Activated CD4-positive, CD25-positive, alpha-beta regulatory T cell (primary cell): ENCODE measurements around the gene C1orf21.

ENCODE experiments used
- DNase-seq, 4 experiments: peaks; one replicate each; lab custom pipeline; 2025; lab: John Stamatoyannopoulos, UW

Gene C1orf21

DNA sequence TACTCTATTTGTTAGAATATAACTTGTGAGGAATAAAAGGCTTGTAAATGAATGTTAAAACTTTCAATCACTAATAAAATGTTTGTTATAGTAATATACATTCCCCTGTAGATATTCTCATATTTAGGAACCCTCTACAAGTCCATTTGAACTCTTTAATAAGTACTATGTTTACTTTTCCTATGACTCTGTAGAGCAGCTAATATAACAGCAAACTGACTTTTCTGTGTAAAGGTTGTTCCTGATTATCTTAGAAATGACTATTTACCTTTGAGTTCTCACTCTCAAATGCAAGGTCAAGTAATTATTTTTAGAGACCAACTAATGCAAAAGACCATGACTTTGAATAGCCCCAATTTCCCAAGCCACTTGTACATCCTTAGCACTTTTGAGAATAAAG, 130.3 kb downstream of the C1orf21 start:
- no peak for DNase-seq

DNA sequence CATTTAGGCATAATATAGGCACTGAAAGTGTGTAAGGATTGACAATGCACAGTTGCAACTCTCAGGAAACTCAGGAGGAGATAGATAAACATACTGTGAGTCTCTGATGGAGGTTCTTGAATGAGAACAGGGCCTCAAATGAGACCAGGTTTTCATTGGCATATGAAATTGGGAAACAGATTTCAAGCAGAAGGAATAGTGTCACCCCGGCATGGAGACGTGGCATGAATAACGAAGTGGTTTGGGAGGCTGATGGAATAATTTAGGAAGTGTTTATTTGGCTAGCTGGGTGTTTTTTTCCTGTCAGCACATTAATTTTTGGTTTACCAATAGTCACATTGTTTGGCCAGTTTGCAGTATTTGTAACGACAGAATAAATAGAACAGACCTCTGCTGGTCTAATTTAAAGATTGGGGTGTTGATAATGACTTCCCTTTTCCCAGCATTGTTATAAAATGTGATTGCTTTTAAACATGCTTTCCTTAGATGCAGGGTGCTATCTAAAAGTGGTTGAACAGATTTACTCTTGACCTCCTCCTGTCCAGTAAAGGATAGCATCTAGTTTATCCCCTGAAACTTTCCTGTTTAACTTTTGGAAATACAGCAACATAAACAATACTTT, 132.0 kb downstream of the C1orf21 start:
- DNase-seq: no peak

DNA sequence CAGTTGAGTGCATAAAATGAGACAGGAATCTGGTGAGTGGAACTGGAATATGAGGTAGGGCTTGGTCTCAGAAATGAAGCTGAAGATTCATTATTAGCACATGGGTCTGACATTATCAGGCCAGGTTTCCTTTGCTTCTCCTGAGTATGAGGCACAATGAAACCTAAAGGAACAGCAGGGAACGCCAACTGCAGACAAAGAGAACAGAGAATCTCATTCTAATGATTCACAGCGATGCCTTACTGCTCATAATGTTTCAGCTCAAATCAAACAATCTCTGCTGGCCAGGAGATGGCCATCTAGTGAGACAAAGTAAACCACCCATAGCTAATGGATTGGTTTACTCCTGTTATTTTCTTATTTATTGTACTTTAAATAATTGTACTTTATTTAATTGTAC, 133.5 kb downstream of the C1orf21 start:
- DNase-seq: no peak

DNA sequence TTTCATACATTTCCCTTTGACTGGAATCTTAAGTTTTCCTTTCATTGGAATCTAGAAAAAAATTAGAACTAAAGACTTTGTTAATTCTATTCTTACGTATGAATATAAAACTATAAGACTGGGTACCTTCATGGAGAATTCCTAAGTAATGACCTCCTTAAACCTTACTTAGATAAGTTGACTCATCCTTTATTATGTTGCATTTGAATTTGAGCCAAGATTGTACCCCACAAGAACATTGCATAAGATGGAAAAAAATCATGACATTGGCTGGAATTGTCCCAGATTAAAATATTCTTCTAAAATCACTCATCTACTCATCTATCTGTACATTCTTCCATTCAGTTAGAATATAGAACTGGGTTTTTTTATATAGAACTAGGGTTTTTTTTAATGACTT, 137.4 kb downstream of the C1orf21 start:
- no peak for DNase-seq

DNA sequence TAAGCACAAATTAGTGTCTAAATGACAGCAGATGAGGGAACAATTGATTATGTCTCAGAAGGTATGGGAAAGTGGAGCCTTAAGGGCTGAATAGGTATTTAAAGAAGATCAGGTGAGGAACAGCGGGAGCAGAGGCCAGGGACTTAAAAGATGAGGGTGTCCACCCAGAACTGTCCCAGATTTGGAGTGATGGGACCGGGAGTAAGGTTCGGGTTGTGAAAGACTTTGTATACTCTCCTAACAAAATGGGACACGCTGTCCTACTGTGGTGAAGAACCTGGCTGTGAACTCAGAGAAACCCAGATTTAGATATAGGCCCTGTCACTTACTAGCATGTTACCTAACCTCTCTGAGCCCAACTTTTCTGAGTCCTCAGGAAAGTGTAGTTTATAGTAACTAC, 140.6 kb downstream of the C1orf21 start:
- no peak for DNase-seq

DNA sequence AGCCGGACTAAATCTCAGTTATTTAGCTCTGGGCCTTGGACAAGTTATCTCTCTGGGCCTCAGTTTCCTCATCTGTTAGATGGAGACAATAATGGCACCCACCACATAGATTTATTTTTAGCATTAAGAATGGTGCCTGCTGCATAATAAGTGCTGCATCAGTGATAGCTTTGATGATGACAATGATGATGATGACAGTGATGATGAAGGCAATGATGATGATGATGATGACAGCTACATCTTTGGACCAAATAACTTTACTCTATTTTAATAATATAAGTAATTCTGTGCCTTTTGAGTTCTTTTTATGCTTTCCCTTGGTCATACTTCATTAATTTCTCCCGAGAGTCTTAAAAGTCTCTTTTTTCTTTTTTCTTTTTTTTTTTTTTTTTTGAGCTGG, 143.4 kb downstream of the C1orf21 start:
- no peak for DNase-seq

DNA sequence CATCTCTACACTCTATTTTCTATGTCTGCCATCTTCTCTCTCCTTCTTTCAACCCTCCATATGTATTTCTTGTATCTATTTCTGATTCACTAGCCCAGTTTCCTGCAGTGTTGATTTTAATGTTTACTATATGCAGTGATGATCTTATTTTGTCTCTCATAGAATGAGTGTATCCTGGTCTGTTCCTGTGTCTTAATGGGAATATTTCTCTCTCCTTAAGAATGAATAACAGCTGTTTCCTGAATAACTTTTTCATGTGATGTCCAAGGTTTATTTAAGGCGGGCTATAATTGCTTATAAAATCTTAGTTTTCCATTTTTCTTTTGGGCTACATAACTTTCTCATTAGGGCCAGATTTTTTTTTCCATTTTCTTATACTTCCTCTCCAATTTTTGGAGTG, 144.5 kb downstream of the C1orf21 start:
- no peak for DNase-seq

DNA sequence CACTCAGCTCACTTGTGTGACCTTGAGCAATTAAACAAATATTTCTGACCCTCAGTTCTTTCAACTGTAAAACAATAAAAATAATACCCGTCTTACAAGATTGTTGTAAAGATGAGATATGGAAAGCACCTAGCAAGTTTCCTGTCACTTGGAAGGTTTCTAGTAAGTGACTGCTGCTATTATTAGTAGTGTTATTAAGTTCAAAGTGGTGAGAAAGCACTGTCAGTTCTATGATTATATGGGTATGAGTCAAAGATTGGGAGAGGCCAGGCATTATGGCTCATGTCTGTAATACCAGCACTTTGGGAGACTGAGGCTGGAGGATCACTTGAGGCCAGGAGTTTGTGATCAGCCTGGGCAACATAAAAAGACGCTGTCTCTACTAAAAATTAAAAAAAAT, 145.4 kb downstream of the C1orf21 start:
- DNase-seq: no peak

DNA sequence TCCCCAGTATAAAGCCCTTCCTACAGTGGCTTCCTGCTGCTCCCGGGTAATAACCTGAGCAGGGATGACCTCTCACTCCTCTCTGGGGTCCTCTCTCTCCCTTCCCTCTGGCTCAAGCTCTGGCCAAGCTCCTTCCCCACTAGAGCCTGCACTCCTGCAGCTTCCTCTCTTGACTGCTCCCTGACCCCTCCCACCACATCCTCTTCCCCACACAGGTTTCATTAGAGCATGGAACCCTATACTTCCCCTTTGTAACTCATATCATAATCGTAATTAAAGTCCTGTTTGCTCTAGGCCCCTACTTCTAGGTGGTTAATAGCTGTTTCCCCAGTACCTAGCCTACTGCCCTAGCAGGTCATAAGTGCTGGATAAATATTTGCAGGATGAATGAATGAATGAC, 146.2 kb downstream of the C1orf21 start:
- DNase-seq: no peak

DNA sequence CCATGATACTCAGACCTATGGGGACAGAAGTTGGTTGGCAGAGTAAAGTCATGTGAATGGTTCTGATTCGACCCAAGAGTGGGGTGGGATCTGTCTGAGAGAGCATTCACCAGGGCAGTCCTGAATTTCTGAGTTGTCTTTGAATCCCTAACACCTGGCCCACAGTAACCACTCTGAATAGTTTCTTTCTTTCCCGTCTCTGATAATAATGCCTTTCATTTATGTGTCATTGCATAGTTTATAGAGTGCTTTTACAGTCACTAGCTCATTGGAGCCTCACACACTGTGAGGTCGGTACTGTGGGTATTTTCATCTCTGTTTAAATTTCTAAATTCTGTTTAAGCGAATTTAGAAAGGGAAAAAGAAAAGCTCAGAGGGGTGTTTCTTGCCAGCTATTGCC, 147.1 kb downstream of the C1orf21 start:
- no peak for DNase-seq

DNA sequence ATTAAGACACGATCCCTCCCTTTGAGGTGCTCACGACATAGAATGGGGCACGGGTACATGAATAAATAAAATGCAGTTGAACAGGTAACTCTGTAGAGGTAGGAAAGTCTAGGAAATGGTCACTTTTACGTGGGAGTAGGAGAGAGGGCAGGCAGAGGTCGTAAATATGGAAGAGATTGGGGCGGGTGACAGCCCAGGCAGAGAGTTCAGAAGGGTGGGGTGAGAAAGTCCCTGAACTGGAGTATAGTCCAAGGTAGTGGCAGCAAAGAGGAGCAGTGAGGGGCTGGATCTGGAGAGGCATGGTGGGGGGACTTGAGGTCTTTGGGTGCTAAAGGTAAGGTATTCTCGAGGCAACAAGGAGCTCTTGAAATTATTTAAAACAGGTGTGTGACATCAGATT, 147.9 kb downstream of the C1orf21 start:
- DNase-seq: no peak

DNA sequence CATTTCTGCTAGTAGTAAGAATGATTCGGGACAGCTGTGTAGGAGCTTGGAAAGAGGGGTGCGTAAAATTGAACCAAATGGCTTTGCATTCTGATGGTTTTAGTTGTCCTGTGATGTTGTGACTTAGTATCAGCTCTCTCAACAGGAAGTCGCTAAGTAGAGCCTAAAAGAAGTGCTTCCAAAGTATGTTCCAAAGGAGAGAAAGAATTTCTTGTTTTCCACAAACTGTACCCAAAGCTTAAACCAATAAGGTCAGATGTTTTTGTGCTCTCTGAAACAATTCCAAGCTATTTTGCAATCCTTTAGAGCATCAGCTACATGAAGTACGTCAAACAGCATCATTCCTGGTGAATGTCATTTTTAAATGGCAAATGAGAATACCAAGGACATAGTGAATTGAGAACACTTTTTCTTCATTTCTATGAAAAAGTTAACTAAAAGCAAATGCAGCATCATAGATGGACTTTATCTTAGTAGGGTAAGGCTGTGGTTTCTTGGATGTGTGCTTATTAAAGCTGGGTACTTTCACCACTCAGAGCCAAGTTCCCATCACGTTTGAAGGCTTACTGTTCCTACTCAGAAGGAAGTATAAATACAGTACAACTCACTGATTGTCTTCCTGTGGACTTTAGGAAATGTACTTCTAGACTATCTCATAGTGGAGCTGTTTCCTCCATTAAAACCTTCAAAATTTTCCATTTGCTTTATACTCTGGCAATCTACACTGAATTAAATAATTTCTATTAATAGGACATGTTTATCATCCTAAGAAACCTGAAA, 148.6 kb downstream of the C1orf21 start:
- no peak for DNase-seq

DNA sequence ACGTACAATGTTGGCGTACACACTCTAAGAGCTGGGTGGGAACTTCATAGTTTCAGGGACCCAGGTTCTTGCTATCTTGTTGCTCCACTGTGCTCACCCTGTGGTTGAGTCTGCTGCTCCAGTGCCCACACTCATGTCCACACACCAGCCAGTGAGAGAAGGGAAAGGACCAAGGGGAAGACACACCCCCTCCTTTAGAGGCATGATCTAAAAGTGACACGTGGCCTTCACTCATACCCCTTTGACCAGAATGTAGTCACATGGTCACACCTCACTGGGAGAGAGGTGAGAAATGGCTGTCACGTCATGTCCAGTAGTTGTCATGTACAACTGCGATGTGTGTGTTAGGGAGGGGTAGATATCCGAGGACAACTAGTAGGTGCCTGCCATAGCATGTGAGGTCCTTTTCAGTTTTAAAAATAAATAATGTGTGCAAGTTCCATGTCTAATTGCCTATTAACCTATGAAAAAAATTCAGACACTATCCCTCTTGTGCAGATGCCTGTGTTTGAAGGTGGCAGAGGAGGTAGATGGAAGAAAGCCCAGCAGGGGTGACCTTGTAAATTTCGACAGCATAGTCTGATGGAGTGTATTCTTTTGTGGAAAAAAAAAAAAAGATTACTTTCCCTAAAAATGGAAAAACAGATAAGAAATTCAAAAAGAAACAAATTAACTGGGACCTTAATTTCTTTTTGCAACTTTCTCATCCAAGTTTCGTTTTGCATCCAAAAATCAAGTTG, 149.6 kb downstream of the C1orf21 start:
- no peak for DNase-seq

DNA sequence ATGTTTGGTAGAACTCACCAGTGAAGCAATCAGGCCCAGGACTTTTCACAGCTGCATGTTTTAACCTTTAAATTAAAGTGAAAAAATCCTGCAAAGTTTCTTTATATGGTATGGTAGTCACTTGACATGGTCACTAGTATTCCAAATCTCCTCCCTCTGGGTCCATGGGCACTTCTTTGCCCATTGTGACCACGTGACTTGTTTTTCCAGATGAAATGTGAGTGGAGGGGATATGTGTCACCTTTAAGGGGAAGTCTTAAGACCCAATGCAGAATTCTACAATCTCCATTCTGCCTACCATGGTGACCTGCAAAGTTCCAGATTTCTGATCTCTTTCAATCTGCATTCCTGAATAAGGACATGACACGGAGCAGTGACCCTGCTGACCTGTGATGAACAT, 152.8 kb downstream of the C1orf21 start:
- no peak for DNase-seq

DNA sequence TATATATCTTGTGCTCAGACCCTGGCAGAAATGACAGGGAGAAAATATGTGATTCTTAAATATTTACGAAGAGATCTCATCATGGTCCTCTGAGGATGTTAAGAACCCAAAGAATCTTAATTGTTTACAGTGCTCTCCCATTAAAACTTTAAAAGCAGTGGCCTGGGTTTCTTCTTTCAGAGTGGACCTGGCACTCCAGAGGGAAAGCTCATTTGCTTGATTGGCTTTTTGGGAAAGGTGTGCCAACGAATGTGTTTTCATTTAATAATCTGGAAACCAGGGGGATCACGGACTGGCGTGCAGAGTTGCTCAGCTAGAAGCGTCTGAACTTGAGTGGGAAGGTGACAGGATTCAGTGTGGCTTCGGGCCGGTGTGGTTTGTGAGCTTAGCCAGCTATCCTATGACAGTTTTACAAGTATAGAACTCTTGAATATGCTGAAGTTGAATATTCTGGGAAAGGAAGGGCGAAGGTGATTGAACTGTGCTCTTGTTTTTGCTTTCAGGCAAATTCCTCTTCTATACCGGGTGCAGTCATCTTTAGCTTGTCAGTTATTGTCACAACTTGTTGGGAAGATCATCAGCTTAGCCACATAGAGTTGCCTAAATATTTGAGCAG, 154.8 kb downstream of the C1orf21 start:
- DNase-seq: no peak

DNA sequence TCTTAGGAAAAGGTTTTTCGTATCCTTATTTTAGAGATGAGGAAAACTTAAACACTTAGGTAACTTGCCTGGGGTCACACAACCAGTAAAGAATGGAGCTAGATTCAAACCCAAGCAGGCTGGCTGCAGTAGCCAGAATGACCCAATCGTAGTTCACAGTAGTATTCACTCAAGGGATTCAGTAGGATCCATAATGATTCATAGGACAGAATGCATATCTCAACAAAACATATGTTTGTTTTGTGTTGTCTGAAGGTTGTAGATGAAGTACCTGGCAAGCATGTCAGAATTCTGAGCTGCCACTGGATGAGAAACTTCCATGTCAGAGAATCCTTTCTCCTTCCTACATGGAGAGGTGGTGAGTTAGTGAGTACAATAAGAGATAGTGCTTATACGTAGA, 155.5 kb downstream of the C1orf21 start:
- no peak for DNase-seq

DNA sequence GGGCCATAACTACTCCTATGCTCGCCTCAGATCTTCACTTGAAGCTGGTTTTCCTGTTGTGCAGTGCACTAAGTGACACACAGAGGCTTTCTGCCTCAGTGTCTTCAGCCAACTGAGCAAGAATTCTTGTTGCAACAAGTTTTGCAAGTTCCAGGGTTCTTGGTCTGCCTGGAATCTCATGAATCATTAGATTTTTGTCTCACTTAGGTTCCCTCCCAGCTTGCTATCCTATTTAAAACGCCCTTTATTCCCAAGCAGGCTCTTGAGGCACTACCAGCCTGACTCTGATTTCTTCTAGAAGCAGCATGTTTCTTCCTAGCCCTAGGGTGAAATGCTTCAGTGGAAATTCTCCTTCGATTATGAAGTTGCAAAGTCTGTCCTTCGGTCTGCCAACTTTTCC, 158.8 kb downstream of the C1orf21 start:
- no peak for DNase-seq

DNA sequence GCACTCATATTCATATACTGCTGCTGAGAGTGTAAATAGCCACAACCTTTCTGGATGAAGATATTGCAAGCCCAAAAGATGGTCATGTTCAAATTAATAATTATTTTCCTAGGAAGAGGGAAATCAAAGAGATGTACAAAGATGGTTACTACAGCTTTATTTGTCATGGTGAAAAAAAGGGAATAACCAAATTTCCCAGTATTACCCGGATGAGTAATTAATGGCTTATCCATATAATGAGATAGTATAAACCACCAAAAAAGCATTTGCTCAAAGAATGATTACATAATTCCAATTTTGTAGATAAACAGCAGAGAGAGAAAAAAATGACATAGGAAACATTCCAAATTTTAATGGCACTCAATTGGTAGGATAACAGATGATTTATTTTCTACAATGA, 165.6 kb downstream of the C1orf21 start:
- DNase-seq: no peak

DNA sequence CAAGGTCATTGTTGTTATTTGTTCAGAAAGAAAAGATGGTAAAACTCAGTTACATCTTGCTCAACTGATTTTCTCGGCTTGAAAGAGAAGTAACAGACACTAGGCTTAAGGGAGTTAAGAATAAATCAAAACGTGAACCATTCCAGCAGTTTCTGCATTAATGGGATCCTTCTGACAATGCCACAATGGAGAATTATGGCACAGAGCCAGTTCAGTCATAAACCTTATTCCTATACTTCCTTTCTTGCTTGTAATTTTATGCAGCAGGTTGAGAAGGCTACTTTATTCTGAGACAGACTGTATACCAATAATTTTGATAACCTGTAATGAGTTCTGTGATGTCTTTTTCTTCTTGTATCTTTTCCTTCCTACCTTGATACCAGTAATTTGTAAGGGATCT, 167.0 kb downstream of the C1orf21 start:
- no peak for DNase-seq

DNA sequence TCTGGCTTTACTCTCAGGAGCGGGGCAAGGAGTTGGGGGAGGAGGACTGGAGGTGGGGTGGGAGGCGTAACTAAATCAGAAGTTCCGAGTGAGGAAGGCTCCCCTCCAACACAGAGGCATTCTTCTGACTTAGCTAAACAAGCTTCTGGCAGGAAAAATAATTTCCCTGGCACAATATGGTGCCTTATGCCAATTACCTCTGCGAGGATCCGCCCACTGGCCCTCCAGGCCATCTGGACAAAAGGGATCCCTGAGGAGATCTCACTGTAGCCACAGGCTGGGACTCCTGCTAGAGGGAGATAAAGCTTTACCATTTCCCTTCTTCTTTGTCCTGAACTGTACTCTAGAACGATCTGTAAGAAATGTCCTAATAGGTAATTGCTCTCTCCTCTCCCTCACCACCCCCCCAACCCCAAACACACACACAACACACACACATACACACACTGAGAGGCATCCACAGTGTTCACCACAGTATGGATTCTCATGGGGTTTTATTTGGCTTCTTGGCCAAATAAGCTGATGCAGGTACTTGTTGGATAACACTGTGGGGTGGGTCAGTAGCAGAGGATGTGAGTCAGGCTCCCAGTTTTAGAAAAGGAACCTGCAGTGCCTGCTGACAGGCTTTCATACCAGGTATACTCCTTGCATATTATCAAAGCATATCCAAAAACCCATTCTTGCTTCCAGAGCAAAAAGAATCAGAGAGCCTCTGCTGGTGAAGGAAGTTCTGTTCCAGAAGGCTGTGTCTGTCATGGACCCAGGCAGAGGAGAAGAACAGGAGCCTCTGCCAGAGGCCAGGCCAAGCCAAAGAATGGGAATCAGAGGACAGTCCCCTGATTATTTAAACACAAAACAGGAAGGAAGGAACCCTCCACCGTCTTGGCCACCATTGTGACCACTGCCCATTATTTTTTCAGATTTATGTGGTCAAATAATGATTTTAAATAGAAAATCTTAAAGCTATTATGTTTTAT, 169.1 kb downstream of the C1orf21 start:
- no peak for DNase-seq

DNA sequence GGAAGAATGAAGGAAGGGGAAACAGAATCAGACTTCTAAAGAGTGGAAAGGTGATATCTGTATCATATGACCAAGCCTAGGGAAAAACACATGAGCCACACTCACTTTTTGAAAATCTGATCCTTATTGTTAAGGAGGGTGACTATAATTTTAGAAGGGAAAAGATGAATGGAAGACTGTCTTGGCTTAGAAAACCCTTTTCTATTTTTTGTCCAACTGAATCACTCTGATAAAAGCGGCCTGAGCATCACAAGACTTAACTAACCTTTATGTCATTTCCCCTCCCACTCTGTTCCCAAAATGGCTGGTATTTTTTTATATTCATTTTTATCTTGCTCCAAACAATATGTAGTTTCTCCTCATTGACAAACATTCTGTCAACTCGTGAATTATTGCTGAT, 169.8 kb downstream of the C1orf21 start:
- DNase-seq: no peak
